ENCODE measurements around the gene OR51T1.

Gene OR51T1

DNA sequence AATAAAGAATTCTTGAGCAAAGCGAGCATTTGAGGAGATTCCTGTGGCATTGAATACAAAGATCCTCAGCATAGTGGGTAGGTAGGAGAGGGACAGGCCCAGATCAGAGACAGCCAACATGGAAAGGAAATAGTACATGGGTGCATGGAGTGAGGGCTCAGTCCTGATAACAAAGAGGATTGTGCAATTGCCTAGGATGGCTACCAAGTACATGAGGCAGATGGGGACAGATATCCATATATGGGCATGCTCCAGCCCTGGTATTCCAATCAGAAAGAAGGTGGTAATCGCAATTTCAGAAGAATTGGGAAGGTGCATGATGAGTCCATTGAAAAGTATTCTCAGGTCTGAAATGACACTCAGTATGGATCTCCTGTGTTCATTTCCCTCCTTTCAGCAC, 8.6 kb downstream of the OR51T1 start:
- DNase-seq (ENCODE audit: low spot score), result no peak
- in situ Hi-C loops (cut with MboI; ENCODE audit: low sequenced_read_pairs, unreplicated experiment), result no loop called here
- TF ChIP-seq, protein P1, sequence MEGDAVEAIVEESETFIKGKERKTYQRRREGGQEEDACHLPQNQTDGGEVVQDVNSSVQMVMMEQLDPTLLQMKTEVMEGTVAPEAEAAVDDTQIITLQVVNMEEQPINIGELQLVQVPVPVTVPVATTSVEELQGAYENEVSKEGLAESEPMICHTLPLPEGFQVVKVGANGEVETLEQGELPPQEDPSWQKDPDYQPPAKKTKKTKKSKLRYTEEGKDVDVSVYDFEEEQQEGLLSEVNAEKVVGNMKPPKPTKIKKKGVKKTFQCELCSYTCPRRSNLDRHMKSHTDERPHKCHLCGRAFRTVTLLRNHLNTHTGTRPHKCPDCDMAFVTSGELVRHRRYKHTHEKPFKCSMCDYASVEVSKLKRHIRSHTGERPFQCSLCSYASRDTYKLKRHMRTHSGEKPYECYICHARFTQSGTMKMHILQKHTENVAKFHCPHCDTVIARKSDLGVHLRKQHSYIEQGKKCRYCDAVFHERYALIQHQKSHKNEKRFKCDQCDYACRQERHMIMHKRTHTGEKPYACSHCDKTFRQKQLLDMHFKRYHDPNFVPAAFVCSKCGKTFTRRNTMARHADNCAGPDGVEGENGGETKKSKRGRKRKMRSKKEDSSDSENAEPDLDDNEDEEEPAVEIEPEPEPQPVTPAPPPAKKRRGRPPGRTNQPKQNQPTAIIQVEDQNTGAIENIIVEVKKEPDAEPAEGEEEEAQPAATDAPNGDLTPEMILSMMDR (IDR thresholded peaks at IDR 0.05; ENCODE audit: borderline replicate concordance, control extremely low read depth, extremely low read depth, insufficient read depth, missing control alignments), result no peak

DNA sequence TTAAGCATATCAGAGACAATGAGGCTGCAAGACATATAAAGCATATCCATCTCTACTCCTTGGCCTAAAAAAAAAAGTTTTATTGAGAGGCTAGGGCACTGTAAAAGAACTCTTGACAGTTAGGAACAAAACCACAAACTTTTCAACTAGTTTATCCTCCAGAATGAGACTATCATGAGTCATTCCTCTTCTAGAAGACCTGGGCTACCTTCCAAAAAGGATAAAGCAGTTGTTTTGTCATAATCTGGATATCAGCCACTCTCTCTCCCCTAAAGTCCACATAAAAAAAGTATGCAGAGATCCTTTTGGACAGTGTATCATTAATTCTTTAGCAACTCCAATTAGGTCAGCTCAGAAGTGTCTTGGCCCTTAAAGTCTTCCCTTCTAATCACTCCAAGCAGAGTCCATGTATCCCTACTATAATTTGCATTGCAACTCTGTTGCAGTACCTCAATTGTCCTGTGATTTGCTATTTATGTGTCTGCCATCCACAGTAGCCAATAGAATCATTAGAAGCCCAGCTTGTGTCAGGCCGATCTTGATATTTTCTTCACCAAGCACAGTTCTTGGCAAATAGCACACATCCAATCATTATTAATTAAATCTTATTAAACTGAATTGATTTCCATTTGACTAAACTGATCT, 10.4 kb downstream of the OR51T1 start:
- no peak for DNase-seq (ENCODE audit: low spot score)
- TF ChIP-seq, protein P1 (IDR thresholded peaks at IDR 0.05; ENCODE audit: borderline replicate concordance, control extremely low read depth, extremely low read depth, insufficient read depth, missing control alignments), result no peak
- in situ Hi-C loops (cut with MboI; ENCODE audit: low sequenced_read_pairs, unreplicated experiment), result no loop called here

DNA sequence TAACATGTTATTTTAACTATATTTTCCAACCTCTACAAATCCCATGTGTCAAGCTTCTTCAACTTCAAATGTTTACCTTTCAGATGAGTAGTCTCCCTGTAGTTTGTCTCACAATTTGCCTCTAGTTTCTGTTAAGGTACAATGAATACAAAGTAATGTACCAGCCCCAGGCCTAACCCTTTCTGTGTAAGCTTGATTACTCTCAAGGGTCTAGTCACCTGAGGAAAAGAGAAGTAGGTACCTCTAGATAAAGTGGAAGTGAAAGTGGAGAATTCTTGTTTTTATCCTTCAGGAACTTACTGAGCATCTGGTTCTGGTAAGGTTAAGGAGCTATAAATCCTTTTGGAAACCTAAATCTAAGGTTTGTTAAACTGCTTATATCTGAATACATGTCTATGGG, 21.8 kb downstream of the OR51T1 start, which contains the start of gene OR51A7:
Gene OR51A7, plus strand, starts transcription at position 300 of the 400 bp plus-strand sequence. CDS start 3,587 bp downstream, outside the sequence.
- DNase-seq (ENCODE audit: low spot score), result no peak
- TF ChIP-seq, protein P1 (IDR thresholded peaks at IDR 0.05; ENCODE audit: borderline replicate concordance, control extremely low read depth, extremely low read depth, insufficient read depth, missing control alignments), result no peak
- in situ Hi-C loops (cut with MboI; ENCODE audit: low sequenced_read_pairs, unreplicated experiment), result no loop called here

DNA sequence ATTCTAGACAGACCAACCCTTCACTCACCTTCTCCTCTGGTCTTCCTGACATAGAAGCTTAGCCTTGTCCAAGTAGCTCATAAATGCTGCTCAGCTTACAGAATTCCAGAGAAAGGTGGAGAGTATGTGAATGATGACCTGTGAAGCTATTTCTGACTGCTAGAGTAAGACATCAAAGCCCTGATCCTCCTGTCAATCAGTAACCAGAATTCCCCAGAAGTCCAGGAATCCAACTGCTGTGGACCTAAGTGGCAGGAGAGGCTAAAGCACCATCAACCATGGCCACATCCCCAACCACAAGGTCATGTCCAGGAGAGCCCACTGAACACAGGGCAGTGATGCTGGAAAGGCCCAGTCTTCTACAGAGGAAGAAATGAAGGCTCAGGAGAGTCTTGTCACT, 34.9 kb downstream of the OR51T1 start:
- TF ChIP-seq, protein P1 (IDR thresholded peaks at IDR 0.05; ENCODE audit: borderline replicate concordance, control extremely low read depth, extremely low read depth, insufficient read depth, missing control alignments), result no peak
- no peak for DNase-seq (ENCODE audit: low spot score)
- in situ Hi-C loops (cut with MboI; ENCODE audit: low sequenced_read_pairs, unreplicated experiment), result no loop called here

DNA sequence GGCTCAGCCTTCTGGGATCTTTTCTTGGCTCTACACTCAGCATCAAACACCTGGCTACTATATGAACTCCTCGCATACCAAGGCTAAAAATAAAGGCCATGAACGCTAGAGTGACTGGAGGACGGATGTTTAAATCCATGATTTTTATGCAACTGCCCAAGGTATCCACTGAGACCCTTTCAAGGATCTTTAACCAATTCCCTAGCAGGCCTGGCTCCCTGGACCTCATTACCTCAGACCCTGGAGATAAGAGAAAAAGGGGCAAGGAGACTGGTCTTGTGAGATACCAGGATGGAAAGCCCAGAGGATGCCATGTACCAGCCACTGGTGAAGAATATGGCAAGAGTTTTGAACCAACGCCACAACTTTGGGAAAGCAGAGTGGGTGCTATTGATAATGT, 37.5 kb downstream of the OR51T1 start, which contains the start of gene OR51G2:
Gene OR51G2, minus strand, starts transcription at position 101 of the 400 bp plus-strand sequence. CDS start 3,687 bp downstream, outside the sequence.
- in situ Hi-C loops (cut with MboI; ENCODE audit: low sequenced_read_pairs, unreplicated experiment), result no loop called here
- TF ChIP-seq, protein P1 (IDR thresholded peaks at IDR 0.05; ENCODE audit: borderline replicate concordance, control extremely low read depth, extremely low read depth, insufficient read depth, missing control alignments), result no peak
- DNase-seq (ENCODE audit: low spot score), result no peak

DNA sequence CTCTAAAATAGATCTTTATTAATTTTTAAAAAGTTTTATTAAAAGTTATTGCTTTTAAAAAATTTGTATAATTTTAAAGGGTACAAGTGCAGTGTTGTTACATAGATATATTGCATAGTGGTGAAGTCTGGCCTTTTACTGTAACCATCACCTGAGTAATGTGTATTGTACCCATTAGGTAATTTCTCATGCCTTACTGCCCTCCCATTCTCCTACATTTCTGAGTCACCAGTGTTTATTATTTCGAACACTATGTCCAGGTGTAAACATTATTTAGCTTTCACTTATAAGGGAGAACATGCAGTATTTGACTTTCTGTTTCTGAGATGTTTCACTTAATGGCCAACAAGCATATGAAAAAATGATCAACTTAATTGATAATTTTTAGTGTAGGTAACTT, 40.1 kb downstream of the OR51T1 start:
- no peak for DNase-seq (ENCODE audit: low spot score)
- in situ Hi-C loops (cut with MboI; ENCODE audit: low sequenced_read_pairs, unreplicated experiment), result no loop called here
- TF ChIP-seq, protein P1 (IDR thresholded peaks at IDR 0.05; ENCODE audit: borderline replicate concordance, control extremely low read depth, extremely low read depth, insufficient read depth, missing control alignments), result no peak
